Renal pelvis (tissue), 4 donors: Measurements from ENCODE around the gene HRK. TPM values are rescaled to one million over a fixed set of nuclear protein-coding genes. Genes with fewer than 3 reads are reported as not detected.

ENCODE experiments used
- DNase-seq: peaks from one replicate; pipeline ENCODE4 v3.0.0-alpha.2; 2013
- polyA plus RNA-seq, 3 donors: library from polyadenylated mRNA; unstranded; fragments of 120-200 nt; gene quantifications; one replicate each; pipeline ENCODE4 v1.2.1, GENCODE V29; 2013; ENCODE audit not compliant: insufficient read length in 3 of 3

The HRK gene
- polyA plus RNA-seq, 3 donors, result 0.22 to 0.54 (median 0.39) TPM

DNA sequence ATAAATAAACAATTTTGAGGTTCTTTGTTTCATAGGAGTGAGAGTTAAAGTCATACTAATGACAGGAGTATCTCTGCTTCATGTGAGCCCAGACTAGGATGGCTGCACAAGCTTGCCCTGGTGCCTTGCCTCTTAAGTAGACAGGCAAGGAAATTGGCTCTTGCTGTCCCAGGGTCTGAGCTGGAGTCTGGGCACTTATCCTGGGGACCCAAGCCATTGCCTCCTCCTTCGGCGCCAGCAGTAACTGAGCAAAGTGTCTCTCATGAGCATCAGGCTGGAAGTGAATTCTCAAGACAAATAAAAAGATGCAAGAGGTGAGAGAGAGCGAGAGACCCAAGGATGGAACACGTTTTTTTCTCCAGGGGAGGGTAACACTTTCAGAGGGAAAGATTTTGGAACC lies 22.6 kb upstream of the HRK start:
- no peak for DNase-seq

DNA sequence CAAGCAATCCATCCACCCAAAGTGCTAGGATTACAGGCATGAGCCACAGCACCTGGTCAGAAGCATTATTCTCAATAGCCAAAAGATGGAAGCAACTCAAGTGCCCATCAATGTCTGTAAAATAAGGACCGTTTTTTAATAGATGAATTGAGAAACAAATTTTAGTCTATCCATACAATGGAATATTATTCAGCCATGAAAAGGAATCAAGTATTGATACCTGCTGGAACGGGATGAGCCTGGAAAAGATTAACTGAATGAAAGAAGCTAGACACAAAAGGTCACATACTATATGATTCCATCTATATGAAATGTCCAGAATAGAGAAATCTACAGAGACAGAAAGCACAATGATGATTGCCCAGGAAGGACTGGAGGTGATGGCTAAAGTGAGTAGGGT lies 20.4 kb upstream of the HRK start:
- DNase-seq, result no peak

DNA sequence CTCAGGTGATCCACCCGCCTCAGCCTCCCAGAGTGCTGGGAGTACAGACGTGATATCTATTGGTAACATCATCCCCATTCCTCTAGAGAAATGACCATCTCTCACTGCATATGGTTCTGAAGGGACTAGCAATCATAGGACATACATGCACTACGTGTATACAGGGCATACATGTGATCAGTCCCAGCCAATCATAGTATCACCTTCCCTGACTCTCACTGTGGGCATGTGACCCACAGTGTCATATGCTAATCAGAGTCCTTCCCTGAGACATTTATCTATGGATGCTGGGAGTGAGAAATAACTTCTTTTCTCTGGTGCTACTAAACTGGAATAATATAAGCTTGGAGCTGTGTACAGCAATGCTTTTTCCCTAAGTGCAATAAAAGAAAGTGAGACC lies 17.4 kb upstream of the HRK start:
- DNase-seq, result no peak

DNA sequence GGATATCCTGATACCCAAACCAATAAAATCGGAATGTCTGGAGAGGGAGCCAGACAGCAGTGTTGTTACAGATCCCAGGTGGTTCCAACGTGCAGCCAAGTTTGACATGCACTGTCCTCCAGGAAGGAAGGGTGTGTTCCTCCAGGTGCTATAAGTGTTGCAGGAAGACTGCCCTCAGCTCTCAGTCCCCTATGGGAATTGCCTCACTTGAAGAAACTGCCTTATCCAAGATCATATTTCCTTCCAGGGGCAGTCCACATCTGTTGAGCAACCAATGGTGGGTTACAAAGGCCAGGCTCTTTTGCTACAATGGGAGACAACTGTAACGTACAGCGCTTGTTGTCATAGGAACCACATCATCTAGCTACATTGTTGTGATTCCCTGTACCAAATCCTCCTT lies 16.2 kb upstream of the HRK start:
- DNase-seq, result no peak

DNA sequence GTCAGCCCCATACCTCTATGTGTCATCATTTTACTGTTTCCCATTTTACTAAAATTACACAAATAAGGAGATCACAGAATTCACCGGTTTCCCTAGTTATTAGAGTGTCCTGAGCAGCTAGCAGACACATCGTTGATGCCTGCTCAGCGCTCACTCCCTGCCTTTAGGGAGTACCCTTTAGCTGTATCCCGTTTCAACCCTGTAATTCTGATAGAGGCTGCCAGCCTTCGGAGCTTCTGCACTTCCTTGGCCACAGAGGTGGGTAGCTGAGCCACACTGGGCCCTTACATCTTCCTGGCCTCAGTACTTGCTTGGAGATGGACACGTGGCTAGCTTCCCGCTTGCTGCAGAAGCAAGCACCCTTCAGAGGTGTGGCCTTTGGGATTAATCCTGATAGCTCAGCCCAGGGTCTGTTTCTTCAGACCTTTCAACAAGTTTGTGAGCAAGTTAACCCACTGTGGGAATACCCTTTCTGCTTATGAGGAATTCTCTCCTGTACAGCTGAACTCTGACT lies 15.2 kb upstream of the HRK start:
- DNase-seq, result no peak

DNA sequence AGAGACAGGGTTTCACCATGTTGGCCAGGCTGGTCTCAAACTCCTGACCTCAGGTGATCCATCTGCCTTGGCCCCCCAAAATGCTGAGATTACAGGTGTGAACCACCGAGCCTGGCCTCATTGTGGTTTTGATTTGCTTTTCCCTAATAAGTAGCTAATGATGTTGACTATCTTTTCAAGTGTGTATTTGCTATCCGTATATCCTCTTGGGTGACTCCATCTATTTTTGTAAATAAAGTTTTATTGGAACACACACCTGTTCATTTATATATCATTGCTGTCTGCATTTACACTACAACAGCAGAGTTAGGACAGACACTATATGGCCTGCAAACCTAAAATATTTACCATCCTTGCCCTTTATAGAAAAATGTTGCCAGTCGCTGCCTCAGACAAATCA lies 13.7 kb upstream of the HRK start:
- DNase-seq, result no peak

DNA sequence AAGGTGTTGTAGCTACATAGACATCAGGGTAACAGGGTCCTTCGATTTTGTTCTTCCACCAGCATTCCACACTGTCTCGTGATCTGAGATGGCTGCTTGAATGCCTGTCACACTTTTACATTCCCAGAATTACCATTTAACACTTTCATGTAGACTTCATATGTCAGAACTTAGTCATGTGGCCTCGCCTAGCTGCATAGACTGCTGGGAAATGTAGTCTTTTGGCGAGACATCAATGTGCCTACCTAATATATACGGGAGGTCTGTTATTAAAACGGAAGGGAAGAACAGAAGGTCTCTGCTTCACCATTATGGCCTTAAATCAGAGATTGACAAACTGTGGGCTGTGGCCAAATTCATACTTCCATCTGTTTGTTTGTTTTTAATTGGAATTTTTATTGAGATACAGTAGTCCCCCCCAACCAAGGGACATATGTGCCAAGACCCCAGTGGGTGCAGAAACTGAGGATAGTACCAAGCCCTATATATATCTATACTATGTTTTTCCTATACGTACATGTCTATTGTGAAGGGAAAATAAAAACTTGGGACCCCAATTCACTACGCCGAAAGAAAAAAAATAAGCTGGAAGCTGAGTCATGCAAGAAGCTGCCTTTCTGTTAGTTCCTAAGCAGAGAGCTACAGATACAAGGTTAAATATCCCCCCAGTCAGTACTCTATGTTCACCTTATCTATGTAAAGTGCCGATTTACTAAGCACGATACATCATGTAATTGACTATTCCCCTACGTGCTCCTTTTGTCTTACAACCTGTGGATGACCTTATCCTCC lies 11.3 kb upstream of the HRK start:
- no peak for DNase-seq

DNA sequence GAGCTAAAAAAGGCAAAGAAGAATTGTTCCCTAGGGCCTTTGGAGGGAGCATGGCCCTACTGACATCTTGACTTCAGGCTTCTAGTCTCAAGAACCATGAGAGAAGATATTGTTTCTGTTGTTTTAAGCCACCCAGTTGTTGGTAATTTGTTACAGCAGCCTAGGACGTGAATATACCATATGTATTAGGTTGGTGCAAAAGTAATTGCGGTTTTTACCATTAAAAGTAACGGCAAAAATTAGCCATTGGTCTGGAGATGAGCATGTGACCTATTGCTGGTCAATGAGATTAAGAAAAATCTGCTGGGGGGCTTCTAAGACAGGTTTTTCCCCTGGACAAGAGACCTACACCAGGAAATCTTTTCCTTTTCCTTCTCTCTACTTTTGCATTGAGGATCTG lies 9.8 kb upstream of the HRK start:
- DNase-seq, result no peak

DNA sequence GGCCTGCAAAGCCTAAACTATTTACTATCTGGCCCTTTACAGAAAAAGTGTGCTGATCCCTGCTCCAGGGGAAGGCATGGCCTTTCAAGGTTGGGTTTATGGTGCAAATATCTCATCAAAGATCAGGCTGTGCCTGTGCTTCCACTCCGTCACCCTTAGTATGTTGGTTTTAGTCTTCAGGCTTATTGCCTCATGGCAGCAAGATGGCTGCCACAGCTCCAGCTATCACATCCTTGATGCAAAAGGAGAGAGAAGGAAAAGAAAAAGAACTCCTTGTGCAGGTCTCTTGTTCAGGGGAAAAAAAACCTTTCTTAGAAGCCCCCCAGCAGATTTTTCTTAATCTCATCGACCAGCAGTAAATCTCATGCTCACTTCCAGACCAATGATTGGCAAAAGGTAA lies 9.1 kb upstream of the HRK start:
- no peak for DNase-seq

DNA sequence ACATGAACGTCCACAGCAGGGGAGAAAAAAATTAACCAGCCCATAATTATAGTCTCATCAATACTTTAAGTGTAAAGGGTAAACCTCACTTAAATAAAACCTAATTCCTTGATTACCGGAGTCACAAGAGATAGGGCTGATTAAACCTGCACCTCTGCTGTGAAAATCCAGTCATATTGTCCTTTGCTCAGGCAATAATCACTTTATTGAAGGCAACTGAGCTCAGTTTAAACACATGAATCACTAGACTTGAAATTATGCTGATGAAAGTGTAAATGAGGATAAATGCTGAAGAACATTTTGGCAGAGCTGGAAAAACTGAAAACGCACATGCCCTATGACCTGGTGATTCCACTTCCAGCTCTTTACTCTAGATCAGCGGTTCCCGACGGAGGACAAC lies 6.7 kb upstream of the HRK start:
- no peak for DNase-seq

DNA sequence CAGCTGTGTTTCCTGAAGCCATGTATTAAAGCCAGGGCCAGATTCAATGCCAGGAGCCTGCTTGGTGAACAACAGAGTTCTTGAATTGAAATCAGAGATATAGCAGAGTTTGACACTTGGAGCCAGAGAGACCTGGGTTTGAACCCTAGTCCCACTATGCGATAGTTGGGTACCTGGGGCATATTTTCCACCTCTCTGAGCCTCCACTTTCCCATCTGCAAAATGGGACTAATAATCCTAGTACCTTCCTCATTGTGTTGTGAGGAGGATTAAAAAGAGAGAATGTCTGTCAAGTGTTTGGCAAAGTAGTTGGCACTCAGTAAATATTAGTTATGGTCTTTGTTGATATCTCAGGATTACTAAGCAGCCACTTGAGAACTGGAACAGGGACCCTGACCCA lies 6.0 kb upstream of the HRK start:
- no peak for DNase-seq

DNA sequence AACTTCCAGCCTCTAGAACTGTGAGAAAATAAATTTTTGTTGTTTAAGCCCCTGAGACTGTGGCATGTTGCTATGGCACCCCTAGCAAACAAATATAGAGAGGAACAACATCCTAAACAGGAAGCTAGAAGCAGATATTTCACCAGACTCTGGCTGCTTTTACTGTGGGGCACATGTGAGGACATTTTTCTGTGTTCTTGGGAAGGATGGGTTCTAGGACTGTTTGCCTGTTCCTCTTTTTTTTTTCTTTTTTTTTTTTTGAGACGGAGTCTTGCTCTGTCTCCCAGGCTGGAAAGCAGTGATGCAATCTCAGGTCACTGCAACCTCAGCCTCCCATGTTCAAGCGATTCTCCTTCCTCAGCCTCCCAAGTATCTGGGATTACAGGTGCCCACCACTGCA lies 4.2 kb upstream of the HRK start:
- no peak for DNase-seq

DNA sequence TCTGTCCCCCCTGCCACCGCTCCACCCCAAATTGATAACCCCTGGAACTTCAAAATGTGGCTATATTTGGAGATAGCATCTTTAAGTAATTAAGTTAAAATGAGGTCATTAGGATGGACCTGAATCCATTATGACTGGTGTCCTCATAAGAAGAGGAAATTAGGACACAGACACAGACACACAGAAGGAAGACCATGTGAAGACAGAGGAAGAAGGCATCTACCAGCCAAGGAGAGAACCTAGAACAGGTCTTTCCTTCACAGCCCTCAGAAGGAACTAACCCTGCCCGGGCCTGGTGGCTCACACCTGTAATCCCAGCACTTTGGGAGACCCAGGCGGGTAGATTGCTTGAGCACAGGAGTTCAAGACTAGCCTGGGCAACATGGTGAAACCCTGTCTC lies 3.6 kb upstream of the HRK start:
- DNase-seq, result no peak

DNA sequence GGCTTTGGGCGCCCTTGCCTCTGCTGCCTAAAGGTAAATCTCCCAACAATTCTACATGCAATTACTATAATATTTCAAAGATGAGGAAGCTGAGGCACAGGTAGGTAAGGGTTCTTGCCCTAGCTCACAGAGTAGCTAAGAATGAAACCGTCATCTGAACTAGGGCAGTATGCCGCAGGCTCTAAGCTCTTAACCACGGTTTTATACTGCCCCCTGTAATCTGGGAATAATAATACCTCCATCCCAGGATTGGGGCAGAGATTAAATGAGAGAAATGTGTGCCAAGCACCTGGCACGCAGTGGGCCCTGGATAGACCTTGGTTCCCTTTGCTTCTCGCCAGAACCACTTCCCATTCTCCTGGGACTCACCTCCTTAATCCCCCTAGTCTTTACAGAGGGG lies 1.5 kb upstream of the HRK start:
- DNase-seq, result no peak

DNA sequence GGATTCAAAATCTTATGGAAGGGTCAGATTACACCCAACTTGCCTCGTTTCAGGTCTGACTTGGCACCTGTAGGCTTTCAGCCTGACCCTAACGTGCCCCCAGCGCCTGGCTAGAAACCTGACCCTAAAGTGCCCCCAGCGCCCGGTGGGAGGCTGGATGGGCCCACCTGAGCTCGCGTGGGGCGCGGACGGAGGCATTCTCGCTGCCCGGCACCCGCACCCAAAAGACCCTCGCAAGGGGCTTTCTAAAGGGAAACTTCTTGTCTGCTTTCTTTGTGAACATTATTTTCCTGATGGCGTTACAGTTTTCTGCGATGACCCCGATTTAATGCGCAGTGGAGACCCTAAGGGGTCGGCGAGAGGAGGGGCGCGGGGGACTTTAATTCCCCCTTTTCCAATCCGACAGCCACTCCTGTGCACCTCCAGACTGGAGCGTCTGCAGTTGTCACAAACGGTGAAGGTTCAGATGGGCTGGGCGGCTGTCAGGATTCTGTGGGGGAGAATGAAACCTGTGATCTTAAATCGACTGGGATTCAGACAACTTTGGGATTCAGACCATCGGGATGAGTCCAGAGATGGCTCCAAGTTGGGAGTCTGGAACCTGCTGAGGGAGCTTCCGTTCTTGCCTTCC lies 751 bp upstream of the HRK start:
- DNase-seq, result no peak

DNA sequence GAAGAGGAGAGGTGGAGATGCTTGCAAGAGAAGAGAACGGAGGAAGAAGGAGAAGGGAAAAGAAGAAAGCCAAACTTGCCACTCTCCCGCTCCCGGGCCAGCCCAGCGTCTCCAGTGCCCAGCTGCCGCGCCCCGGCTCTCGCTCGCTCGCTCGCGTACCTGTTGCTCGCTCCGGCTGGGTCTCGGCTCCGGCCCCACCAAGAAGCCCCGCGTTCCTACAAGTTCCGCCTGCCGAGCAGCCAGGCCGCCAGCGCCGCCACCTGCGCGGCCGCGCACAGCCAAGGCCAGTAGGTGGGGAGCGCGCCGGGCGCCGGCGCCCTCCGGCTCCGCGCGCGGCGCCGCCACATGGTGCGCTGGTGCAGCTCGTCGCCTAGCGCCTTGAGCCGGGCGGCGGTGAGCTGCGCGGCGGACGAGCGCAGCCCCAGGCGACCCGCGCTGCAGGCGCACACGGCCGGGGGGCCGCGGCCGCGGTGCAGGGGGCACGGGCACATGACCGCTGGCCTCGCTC lies 370 bp downstream of the HRK start:
- peak; percentile 61 for DNase-seq

DNA sequence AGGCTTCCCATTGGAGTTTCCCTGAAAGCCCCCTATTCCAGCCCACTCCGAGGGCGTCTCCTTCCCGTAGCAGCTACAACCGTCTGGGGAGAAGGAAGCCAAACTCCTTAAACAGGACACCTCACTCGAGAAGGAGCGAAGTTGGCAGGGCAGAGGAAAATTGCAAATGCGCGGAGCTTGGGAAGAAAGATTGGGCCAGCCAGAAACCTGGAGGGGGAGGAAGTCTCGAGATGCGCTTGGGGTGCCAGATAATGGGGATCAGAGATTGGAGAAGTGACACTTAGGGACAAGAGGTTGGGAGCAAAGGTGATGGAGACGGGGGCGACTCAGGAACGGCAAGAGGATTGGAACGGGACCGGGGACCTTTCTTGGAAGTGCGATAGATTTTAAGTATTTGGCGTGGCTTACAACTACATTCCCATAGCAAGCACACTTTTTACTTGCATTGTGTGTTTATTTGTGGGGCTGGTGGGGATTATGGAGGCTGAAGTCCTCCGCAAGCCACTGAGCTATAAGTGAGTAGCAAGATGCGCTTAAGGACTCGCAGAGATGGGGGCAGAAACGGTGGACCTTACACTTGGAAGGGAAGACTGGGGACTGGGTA lies 926 bp downstream of the HRK start:
- DNase-seq, result no peak

DNA sequence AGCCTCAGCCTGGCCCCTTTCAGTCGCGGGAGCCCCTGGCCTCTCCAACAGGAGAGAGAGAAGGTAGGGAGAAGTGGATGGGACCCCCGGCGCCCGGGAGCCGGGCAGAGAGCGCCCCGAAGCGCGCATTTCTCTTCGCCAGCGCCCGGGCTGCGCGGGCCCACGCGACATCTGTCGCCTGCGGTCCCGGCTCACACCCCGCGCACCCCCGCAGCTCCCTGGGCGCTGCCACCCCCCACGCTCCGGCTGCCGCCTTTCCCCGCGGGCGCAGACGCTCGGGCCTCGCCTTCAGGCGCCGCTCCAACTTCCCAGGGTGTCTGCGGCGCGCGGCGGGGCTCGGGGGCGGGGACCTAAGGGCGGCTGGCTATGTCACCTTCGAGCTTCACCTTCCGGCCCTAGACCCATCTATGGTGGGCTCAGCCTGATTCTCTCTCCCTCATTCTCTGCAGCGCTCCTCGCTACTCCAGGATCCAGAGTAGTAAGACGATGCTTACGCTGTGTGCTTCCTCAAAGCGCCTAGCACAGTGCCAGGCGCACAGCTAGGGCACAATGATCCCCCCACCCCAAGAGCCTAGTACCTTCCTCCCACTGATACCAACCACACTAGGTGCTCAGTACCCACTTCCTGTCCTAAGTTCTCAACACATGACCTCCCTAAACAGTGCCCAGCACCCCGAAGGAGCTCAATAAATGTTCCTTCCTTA lies 1.6 kb downstream of the HRK start:
- DNase-seq, result no peak

DNA sequence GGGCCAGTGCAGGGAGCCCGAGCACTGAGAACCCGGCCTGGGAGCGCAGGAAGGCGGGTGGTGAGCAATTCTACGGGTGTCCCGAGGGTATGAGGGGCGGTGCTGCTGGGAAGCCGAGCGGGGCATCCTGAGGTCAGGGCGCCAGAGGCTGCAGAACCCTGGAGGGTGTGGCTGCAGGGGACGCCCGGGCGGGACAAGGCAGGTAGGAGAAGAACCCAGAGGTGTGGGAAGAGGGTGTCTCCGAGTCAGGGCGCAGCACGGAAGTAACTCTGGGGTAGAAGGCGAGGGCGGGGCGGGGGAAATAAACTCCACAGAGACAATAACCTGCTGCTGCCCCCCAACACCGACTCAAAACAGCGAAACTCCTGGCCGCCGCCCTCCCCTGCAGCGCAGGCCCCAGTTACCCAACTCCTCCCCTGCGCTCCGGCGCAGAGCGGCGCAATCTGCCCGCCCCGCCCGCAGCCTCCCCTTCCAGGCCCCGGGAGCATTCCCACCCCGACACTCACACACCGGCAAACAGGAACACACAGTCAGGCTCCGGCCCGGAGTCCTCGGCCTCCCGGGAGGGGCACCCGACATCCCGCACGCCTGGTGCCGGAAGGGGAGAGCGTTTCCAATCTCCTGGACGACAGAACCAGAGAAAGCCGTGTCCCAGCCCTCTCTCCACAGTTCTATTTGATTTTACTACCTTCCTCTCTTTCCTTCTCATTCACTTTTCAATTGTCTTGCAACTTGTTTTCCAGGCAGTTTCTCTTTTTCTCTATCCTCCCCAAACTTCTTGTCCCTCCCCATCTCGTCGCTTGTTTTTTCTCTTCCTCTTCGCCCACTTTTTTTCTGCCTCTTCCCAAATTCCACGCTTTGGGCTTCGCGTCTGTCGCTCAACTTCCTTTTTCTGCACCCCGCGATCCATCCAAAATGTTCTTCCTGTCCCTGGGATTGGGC lies 2.4 kb downstream of the HRK start:
- no peak for DNase-seq

DNA sequence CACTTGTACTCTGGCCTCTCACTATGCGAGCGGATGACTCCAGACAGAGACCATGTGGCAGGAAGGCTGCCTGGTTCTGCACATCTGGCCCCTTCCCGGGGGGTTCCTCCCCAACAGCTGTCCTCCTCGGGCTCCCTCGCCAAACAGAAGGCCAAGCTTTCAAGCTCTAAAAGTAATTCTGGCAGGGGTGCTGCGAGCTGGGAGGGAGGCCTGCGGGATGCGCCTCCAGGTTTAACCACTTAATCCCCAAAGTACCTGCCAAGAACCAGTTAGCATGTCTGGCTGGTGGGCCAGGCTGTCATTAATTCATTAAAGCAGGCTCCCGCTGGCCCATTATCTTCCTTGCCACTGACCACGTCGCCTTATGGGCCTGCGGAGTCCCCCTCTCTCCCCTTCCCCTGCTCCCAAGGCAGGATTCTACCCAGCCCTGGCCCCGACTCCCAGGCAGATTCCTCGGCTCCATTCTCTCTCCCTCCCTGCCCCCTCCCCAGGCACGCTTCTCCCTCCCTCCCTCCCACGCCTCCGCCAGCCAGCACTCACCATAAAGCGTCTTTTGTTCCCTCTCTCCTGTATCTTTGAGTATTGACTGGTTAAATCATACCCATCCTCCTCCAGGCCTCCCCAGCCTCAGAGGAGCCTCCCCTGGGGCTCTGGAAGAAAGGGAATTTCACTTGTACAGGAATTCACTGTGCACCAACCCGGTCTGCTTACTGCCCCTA lies 4.9 kb downstream of the HRK start:
- DNase-seq, result no peak
